ENCODE data around the gene HPSE2. TPM values are rescaled to one million over a fixed set of nuclear protein-coding genes. Genes with fewer than 3 reads are reported as not detected.

Gene HPSE2
- total RNA-seq, 1 donor = not detected

DNA sequence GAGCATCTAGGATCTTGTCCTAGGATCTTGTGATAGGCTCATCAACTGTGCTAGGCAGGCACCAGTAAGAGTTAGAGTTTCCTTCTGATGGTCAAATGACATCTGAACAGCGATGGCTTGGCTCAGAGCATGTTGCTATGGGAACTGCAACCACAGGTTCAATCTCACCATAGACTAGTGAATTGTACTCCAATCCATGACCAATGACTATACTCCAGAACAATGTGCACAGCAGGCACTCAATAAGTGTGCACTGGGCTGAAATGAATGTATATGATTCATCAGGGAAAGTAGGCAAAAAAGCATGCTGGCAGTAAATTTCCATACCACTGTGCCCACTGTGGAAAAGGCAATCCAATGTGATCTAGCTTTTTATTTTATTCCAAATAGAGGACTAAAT lies 625.4 kb downstream of the HPSE2 start:
- Histone ChIP-seq H3K27me3 (ENCODE audit: insufficient read depth, low read length) (peaks cover 3% of the 10 kb centered on the region), H3K4me3 (ENCODE audit: low read length) (no peak overlapping the region), H3K9me3 (ENCODE audit: low read depth, low read length) (no peaks in the 10 kb centered on the region), H3K4me1 (ENCODE audit: insufficient read depth, low read length) (no peaks in the 10 kb centered on the region)

DNA sequence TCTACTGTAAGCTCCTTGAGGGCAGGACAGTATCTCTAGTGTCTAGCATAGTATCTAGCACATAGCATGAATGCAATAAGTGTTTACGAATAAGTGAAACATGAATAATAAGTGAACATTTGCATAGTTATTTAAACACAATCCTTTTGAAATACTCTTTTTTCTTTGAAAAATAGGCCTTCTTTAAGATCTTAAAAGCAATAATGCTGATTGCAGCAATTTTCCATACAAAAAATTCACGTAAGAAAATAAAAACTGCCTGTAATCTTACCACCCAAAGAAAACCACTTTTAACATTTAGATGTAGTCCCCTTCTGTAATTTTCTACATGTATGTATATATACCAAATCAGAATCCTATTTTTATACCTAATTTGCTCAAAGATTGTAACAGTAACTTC lies 626.4 kb downstream of the HPSE2 start:
- no peaks in the 10 kb centered on the region for H3K9me3 ChIP-seq (ENCODE audit: low read depth, low read length)
- peaks cover 3% of the 10 kb centered on the region for H3K27me3 ChIP-seq (ENCODE audit: insufficient read depth, low read length)
- H3K4me3 ChIP-seq (ENCODE audit: low read length) = no peak overlapping the region
- H3K4me1 ChIP-seq (ENCODE audit: insufficient read depth, low read length) = no peaks in the 10 kb centered on the region

DNA sequence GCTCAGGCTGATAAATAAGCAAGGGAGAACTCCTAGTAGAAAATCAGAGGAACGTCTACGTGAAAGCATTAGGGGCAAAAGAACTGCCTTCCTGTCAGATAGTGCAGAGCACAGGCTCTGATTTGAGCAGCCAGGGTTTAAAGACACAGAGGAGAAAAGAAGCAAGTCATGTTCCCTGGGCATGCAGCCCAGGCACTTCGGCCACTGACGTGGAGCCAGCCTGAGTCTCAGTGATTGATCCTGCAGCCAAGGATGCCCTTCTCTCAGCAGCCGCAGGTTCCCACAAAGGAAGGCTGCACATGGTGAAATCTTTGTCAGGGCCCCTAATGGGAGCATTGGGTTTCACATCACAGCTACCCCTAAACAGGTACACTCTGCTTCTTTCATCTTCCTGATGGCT lies 627.2 kb downstream of the HPSE2 start:
- no peaks in the 10 kb centered on the region for H3K9me3 ChIP-seq (ENCODE audit: low read depth, low read length)
- no peak overlapping the region for H3K4me3 ChIP-seq (ENCODE audit: low read length)

DNA sequence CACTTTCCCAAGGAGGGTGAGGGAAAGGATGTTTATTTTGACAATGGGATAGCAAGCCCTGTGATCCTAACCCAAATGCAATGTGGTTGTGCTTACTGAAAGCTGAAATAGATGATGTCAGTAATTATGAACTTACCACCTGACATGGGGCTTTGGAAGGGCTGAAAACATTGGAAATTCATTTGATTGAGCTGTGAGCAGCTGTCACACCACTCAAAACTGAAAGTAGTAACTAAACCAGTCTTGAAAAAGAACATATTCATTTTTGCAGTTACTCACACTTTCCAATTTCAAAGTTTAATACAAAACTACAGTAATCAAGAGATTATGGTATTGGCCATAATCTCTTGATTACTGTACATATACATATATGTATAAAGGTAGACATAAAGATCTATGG lies 633.4 kb downstream of the HPSE2 start:
- H3K9me3 ChIP-seq (ENCODE audit: low read depth, low read length) = no peaks in the 10 kb centered on the region
- peaks cover 2% of the 10 kb centered on the region for H3K27me3 ChIP-seq (ENCODE audit: insufficient read depth, low read length)
- H3K4me1 ChIP-seq (ENCODE audit: insufficient read depth, low read length) = no peaks in the 10 kb centered on the region
- no peak overlapping the region for H3K4me3 ChIP-seq (ENCODE audit: low read length)

More for the DNA sequence above, 627.2 kb downstream of the HPSE2 start:
- Histone ChIP-seq H3K4me1 (ENCODE audit: insufficient read depth, low read length) (no peaks in the 10 kb centered on the region), H3K27me3 (ENCODE audit: insufficient read depth, low read length) (peaks cover 3% of the 10 kb centered on the region)

DNA sequence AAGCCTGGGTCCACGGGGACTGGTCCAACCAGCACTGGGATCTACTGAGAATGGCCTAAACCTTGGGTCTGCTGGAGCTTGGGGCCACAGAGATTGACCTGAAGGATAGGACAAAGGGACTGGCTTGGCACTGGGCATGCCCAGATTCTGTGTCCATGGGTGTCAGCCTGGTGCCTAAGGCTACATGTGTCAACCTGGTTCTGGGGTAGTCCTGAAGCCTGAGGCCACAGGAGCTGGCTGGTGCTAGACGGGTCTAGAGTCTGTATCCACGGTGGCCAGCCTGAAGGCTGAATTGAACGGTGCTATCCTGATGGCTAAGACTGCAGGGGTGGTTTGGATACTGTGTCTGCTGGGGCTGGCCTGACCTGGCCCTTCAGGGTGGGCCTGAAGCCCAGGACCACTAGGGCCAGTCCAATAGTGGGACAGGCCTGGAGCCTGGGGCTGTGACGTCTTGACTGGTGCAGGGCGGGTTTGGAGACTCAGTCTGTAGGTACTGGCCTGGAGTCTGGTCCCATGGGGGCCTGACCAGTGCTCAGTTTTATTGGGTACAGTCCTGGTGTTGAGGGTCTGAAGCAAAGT lies 636.5 kb downstream of the HPSE2 start:
- no peaks in the 10 kb centered on the region for H3K27me3 ChIP-seq (ENCODE audit: insufficient read depth, low read length)
- H3K4me3 ChIP-seq (ENCODE audit: low read length) = no peak overlapping the region
- H3K9me3 ChIP-seq (ENCODE audit: low read depth, low read length) = peaks cover 11% of the 10 kb centered on the region
- H3K4me1 ChIP-seq (ENCODE audit: insufficient read depth, low read length) = no peaks in the 10 kb centered on the region

DNA sequence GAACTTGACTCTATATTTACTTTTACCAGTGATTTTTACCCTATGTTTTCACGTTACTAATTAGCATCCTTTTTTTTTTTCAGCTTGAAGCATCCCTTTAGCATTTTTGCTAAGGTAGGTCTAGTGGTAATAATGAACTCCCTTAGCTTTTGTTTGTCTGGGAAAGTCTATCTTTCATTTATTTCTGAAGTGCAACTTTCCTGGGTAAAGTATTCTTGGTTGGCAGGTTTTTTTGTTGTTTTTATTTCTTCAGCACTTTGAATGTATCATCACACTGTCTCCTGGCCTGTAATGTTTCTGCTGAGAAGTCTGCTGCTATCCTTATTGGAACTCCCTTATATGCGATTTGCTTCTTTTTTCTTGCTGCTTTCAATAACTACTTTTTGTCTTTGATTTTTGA lies 639.2 kb downstream of the HPSE2 start:
- Histone ChIP-seq H3K4me3 (ENCODE audit: low read length) (no peak overlapping the region), H3K4me1 (ENCODE audit: insufficient read depth, low read length) (no peaks in the 10 kb centered on the region), H3K9me3 (ENCODE audit: low read depth, low read length) (peaks cover 11% of the 10 kb centered on the region), H3K27me3 (ENCODE audit: insufficient read depth, low read length) (no peaks in the 10 kb centered on the region)

DNA sequence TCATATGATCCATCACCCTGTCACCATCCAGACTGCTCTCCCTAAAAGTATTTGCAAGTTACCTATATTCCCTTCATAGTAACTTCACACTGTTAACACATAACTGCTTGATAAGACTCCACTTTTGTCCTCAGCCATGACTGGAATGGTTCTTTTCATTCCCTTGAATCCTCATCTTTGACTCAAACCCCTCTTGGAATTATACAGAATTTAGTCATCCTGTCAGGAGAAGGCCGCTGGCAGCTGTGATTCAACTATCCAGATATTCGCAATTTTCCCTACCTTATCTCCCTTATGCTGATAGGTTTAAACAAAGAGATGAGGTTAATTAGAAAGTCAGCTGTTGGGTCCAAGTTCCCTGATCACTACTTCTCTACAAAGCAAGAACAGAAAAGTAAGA lies 646.0 kb downstream of the HPSE2 start:
- H3K27me3 ChIP-seq (ENCODE audit: insufficient read depth, low read length) = no peaks in the 10 kb centered on the region
- no peaks in the 10 kb centered on the region for H3K4me1 ChIP-seq (ENCODE audit: insufficient read depth, low read length)
- no peaks in the 10 kb centered on the region for H3K9me3 ChIP-seq (ENCODE audit: low read depth, low read length)
- no peak overlapping the region for H3K4me3 ChIP-seq (ENCODE audit: low read length)

DNA sequence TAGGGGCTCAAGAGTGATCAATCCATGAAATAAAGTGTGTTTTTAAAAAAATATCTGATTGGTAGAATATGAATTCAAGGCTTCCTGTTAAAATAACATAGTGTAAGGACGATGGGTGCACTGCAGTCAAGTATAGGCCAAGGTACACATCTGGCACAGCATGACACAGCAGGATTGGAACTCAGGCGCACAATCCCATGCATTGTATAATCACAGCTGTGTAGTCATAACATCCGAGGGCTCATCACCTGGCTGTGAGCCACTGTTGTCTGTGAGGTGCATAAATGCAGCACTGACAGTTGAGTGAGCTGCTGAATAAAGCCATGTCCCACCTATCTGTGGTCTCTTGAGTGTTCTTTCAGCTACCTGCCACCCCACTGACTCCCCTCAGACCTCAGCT lies 646.6 kb downstream of the HPSE2 start:
- no peaks in the 10 kb centered on the region for H3K9me3 ChIP-seq (ENCODE audit: low read depth, low read length)
- H3K4me1 ChIP-seq (ENCODE audit: insufficient read depth, low read length) = no peaks in the 10 kb centered on the region
- H3K4me3 ChIP-seq (ENCODE audit: low read length) = no peak overlapping the region
- H3K27me3 ChIP-seq (ENCODE audit: insufficient read depth, low read length) = no peaks in the 10 kb centered on the region

DNA sequence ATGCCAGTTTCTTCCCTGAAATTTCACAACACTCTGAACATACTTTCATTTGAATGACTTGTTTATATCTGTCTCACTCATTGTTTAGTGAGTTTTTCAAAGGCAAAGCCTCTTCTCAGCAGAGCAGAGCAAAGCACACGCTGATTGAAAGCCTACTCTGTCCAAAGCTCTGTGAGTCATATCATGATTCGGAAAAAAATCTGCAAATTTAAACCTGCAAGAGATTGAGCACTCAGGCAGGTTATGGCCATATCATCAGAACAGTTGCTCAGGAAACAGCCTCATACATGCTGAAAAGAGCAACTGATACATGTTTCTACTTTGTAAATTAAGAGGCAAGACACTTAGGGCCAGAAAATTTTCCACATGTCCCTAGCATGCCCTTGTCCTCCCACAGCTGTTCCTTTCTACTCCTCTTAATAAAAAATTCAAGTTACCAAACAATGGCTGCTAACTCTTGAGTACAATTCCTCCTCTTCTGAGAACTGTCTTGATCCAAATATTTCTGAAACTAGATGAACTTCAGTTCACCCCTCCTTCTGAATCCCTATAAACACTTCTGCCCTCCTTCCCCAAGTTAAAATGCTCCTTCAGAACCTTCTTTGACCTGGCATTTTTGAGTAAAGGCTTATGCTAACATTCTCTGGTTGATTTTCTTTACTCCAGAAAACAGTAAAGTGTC lies 648.4 kb downstream of the HPSE2 start:
- no peaks in the 10 kb centered on the region for H3K9me3 ChIP-seq (ENCODE audit: low read depth, low read length)
- no peaks in the 10 kb centered on the region for H3K4me1 ChIP-seq (ENCODE audit: insufficient read depth, low read length)
- H3K4me3 ChIP-seq (ENCODE audit: low read length) = no peak overlapping the region
- no peaks in the 10 kb centered on the region for H3K27me3 ChIP-seq (ENCODE audit: insufficient read depth, low read length)

DNA sequence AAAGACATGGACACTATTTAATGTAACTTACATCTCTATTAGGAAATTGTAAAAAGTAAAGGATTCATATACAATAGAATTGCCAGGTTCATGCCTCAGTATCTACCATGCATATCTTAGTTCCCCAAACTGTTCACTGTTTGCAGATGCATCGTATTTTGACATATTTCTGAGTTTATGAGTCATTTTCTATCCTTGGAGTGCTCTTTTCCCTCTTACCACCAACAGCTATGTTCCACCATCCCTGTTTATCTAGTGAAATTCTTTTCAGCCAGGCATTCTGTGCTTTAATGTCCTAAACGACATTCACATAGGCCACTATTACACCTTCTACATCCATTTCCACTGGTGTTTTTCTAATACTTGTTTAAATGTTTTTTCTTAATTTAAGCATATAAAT lies 649.6 kb downstream of the HPSE2 start:
- no peaks in the 10 kb centered on the region for H3K4me1 ChIP-seq (ENCODE audit: insufficient read depth, low read length)
- H3K9me3 ChIP-seq (ENCODE audit: low read depth, low read length) = no peaks in the 10 kb centered on the region

DNA sequence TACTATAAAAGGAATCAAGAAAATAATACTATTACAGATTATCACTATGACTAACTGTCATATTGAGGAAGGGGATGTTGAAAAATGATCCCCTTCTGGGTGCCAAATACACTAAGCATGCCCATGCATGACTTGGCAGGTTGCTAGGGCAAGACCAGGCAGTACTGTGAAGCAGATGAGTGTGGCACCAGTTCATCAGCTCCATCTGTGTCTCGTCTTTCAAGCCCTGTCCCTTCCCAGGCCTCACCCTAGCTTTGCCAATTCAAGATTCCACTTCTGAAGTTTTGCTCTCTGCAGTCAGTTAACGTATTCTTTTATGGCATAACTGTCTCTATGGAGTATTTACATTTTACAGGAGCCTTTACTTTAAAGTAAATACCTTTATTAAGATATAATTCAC lies 653.3 kb downstream of the HPSE2 start:
- H3K4me1 ChIP-seq (ENCODE audit: insufficient read depth, low read length) = no peaks in the 10 kb centered on the region
- no peak overlapping the region for H3K4me3 ChIP-seq (ENCODE audit: low read length)
- H3K27me3 ChIP-seq (ENCODE audit: insufficient read depth, low read length) = peaks cover 3% of the 10 kb centered on the region
- no peaks in the 10 kb centered on the region for H3K9me3 ChIP-seq (ENCODE audit: low read depth, low read length)

More for the DNA sequence above, 649.6 kb downstream of the HPSE2 start:
- no peak overlapping the region for H3K4me3 ChIP-seq (ENCODE audit: low read length)
- no peaks in the 10 kb centered on the region for H3K27me3 ChIP-seq (ENCODE audit: insufficient read depth, low read length)

DNA sequence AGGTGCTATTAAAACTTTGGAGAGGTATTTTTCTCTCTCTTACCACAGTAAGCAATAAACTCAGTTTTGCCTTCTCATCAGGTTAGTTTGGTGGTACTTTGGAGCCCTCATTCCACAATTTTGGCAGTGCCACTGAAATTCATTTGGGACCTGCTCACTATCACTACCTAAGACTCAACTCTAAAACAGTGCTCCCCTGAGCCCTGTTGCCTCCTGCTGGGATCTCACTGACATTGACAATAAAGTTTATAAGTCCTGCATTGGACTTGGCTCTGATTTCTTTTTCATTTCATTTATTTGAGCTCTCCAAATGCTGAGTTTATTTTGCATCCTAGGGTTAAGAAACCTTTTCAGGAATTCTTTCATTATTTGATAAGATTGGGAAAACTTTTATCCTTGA lies 658.1 kb downstream of the HPSE2 start:
- H3K4me3 ChIP-seq (ENCODE audit: low read length) = no peak overlapping the region
- no peaks in the 10 kb centered on the region for H3K4me1 ChIP-seq (ENCODE audit: insufficient read depth, low read length)
- peaks cover 6% of the 10 kb centered on the region for H3K27me3 ChIP-seq (ENCODE audit: insufficient read depth, low read length)
- no peaks in the 10 kb centered on the region for H3K9me3 ChIP-seq (ENCODE audit: low read depth, low read length)

DNA sequence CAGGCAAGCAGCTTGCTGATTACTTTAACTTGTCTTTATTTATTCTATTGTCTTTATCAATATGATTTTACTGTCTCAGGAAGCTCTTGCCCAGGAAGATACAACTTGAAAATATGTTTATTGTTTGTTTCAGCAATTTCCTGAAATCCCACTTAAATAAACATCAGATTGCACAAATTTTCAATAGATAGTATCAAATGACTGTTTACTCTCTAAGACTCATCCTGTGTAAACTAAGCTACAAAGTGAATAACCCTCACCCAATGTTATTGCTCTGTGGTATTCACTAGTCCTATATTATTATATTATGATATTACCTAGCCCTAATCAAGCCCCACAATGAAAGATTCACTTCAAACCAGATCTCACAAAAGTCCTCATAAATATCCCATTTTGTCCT lies 658.5 kb downstream of the HPSE2 start:
- Histone ChIP-seq H3K27me3 (ENCODE audit: insufficient read depth, low read length) (peaks cover 6% of the 10 kb centered on the region), H3K9me3 (ENCODE audit: low read depth, low read length) (no peaks in the 10 kb centered on the region)

DNA sequence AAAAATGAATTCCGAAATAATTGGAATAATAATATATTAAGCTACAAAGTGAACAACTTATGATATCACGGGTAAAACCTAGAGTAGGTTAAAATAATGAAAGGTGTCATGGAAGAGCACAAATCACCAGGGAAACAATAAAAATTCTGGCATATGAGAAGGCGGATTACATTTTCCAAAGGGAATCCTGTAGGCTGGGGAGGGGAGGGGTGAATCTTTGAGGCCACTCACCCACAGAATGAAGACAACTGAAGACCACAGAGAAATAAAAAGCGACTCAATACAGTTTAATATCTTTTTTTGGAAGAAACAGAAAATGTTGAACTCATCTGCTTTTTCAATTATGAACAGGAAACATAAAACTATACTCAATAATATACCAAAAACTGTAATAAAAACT lies 659.6 kb downstream of the HPSE2 start:
- Histone ChIP-seq H3K9me3 (ENCODE audit: low read depth, low read length) (no peaks in the 10 kb centered on the region), H3K27me3 (ENCODE audit: insufficient read depth, low read length) (peaks cover 6% of the 10 kb centered on the region), H3K4me3 (ENCODE audit: low read length) (no peak overlapping the region), H3K4me1 (ENCODE audit: insufficient read depth, low read length) (no peaks in the 10 kb centered on the region)

More for the DNA sequence above, 658.5 kb downstream of the HPSE2 start:
- Histone ChIP-seq H3K4me3 (ENCODE audit: low read length) (no peak overlapping the region), H3K4me1 (ENCODE audit: insufficient read depth, low read length) (no peaks in the 10 kb centered on the region)

DNA sequence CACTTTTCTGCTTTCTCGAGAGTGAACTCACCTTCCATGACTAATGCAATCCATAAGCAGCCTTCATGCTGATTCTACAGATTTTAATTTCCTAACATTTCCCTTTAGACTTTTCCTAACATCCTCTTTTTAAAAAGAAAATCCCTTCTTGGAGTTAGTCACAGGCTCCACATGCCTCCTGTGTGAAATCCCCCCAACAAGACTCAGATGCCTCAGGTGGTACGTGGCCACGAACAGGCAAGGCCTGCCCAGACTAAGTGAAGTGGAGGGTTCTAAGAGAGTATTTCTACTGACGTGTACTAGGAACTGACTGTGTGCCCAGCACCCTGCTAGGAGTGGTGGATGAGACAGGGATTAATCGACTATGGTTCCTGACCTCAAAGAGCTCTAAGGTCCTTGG lies 663.1 kb downstream of the HPSE2 start:
- Histone ChIP-seq H3K4me3 (ENCODE audit: low read length) (no peak overlapping the region), H3K9me3 (ENCODE audit: low read depth, low read length) (no peaks in the 10 kb centered on the region), H3K4me1 (ENCODE audit: insufficient read depth, low read length) (no peaks in the 10 kb centered on the region), H3K27me3 (ENCODE audit: insufficient read depth, low read length) (peaks cover 3% of the 10 kb centered on the region)

DNA sequence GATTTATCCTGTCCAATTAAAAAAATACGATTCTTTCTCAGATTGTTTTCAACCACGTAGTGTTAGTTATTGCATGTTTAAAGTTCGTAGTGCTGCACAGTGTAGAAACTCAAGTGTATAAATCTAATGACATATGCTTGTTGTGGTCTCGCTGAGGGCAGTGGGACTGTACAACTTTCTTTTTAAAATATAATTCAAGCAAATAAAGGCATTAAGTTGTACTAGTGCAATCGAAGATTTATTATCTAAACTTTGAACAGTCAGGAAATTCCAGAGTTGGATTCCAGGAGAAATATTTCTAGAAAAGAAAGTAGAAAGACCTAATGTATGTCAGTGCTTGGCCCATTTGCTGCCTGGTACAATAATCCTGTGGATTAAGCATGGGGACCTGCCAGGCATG lies 664.8 kb downstream of the HPSE2 start:
- no peaks in the 10 kb centered on the region for H3K4me1 ChIP-seq (ENCODE audit: insufficient read depth, low read length)
- H3K9me3 ChIP-seq (ENCODE audit: low read depth, low read length) = no peaks in the 10 kb centered on the region
- H3K4me3 ChIP-seq (ENCODE audit: low read length) = no peak overlapping the region
- H3K27me3 ChIP-seq (ENCODE audit: insufficient read depth, low read length) = peaks cover 3% of the 10 kb centered on the region

All from mononuclear cell (primary cell).